ENCODE results near the gene DAND5.
A peak's percentile ranks its signal among the peaks of the same experiment; 100 is the strongest.

DAND5 gene

DNA sequence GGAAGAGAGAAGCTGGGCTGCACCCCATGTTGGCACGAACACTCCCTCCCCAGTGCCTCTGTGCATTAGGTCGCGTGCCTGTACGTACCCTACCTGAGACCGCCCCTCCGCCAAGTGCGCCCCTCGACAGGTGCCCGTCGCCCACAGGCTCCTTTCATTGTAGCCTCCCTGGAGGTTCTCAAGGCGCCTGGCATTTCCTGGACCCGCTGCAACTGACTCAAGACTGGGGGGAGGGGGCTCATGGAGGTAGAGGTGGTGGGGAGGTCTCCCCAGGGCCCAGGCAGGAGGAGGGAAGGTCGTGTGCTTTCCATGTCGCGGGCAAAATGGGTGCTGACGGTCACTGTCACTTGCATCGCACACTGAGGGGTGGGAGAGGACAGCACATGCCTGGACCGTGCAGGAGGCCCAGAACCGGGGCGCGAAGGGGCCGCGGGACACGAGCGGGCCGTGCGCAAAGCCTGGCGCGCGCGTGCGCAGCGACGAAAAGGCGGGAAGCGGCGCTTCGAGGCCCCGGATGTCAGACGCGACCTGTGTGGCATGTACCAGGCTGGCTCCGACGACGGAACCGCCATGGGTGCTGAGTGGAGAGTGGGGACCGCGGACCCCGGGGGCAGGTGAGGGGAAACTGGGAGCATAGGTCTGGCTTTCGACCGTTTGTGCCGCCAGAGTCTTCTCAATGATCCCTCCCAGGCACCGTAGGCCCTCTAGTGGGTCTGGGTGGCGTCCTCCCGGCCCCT lies 42.4 kb downstream of the DAND5 start:
- Histone ChIP-seq H3K27me3 (ENCODE audit: control insufficient read depth, low read length) (peaks cover 30% of the 10 kb centered on the region), H4K20me1 (ENCODE audit: control insufficient read depth, insufficient read depth, low read depth, low read length) (no peaks in the 10 kb centered on the region), H3K4me2 (ENCODE audit: low read length) (no peak overlapping the region), H3F3A (ENCODE audit: control insufficient read depth, insufficient read depth) (no peaks in the 10 kb centered on the region), H3K27ac (ENCODE audit: low read depth, low read length) (no peak overlapping the region), H3K79me2 (ENCODE audit: control insufficient read depth, low read length) (no peaks in the 10 kb centered on the region), H3K4me1 (ENCODE audit: control insufficient read depth, low read length) (no peaks in the 10 kb centered on the region), H3K9me2 (replicated peaks; ENCODE audit: control insufficient read depth, low read length) (no peaks in the 10 kb centered on the region), H3K9me3 (ENCODE audit: control insufficient read depth, insufficient read depth, low read length) (no peaks in the 10 kb centered on the region), H3K36me3 (ENCODE audit: control insufficient read depth, low read length) (no peaks in the 10 kb centered on the region), H3K4me3 (ENCODE audit: low read length) (no peak overlapping the region)
- TF ChIP-seq CTCF (IDR thresholded peaks at IDR 0.05; ENCODE audit: low read depth, low read length, poor library complexity, severe bottlenecking) (no peak), EZH2phosphoT487 (IDR thresholded peaks at IDR 0.05; ENCODE audit: borderline replicate concordance, low read length) (no peak)

- Histone ChIP-seq H3K79me2 (ENCODE audit: control insufficient read depth, low read length) (no peaks in the 10 kb centered on the region), H4K20me1 (ENCODE audit: control insufficient read depth, insufficient read depth, low read depth, low read length) (no peaks in the 10 kb centered on the region), H3K27me3 (ENCODE audit: control insufficient read depth, low read length) (peaks cover 34% of the 10 kb centered on the region), H3K4me2 (ENCODE audit: low read length) (no peak overlapping the region), H3K4me3 (ENCODE audit: low read length) (no peak overlapping the region), H3K9me3 (ENCODE audit: control insufficient read depth, insufficient read depth, low read length) (no peaks in the 10 kb centered on the region), H3K27ac (ENCODE audit: low read depth, low read length) (no peak overlapping the region), H3K4me1 (ENCODE audit: control insufficient read depth, low read length) (no peaks in the 10 kb centered on the region), H3F3A (ENCODE audit: control insufficient read depth, insufficient read depth) (no peaks in the 10 kb centered on the region), H3K9me2 (replicated peaks; ENCODE audit: control insufficient read depth, low read length) (no peaks in the 10 kb centered on the region), H3K36me3 (ENCODE audit: control insufficient read depth, low read length) (no peaks in the 10 kb centered on the region)
- TF ChIP-seq CTCF (IDR thresholded peaks at IDR 0.05; ENCODE audit: low read depth, low read length, poor library complexity, severe bottlenecking) (no peak), EZH2phosphoT487 (IDR thresholded peaks at IDR 0.05; ENCODE audit: borderline replicate concordance, low read length) (no peak)
Measured at GRCh38 chr19:13012390-13012689, 43.0 kb downstream of the DAND5 start.

- no peak overlapping the region for H3K4me3 ChIP-seq (ENCODE audit: low read length)
- peaks cover 36% of the 10 kb centered on the region for H3K27me3 ChIP-seq (ENCODE audit: control insufficient read depth, low read length)
- H3K4me2 ChIP-seq (ENCODE audit: low read length) = no peak overlapping the region
- H3K4me1 ChIP-seq (ENCODE audit: control insufficient read depth, low read length) = no peaks in the 10 kb centered on the region
- H3K79me2 ChIP-seq (ENCODE audit: control insufficient read depth, low read length) = no peaks in the 10 kb centered on the region
- H3K36me3 ChIP-seq (ENCODE audit: control insufficient read depth, low read length) = no peaks in the 10 kb centered on the region
- no peaks in the 10 kb centered on the region for H3F3A ChIP-seq (ENCODE audit: control insufficient read depth, insufficient read depth)
- no peak for TF ChIP-seq CTCF (IDR thresholded peaks at IDR 0.05; ENCODE audit: low read depth, low read length, poor library complexity, severe bottlenecking)
- TF ChIP-seq EZH2phosphoT487 (IDR thresholded peaks at IDR 0.05; ENCODE audit: borderline replicate concordance, low read length) = peak; percentile 54; the same call in 1 of the 2 replicates
- no peaks in the 10 kb centered on the region for H3K9me3 ChIP-seq (ENCODE audit: control insufficient read depth, insufficient read depth, low read length)
- H3K27ac ChIP-seq (ENCODE audit: low read depth, low read length) = no peak overlapping the region
- H4K20me1 ChIP-seq (ENCODE audit: control insufficient read depth, insufficient read depth, low read depth, low read length) = no peaks in the 10 kb centered on the region
- no peaks in the 10 kb centered on the region for H3K9me2 ChIP-seq (replicated peaks; ENCODE audit: control insufficient read depth, low read length)
Measured at GRCh38 chr19:13012690-13013608, 43.6 kb downstream of the DAND5 start.
